WTC11 (cell line): ENCODE results near the gene PDCD1.

ENCODE experiments used
- AR ChIP-seq: fragments of 250-450 bp; sonication (Bioruptor Pico); IDR thresholded peaks from 2 replicates; pipeline ENCODE4 v1.9.0; 2021; ENCODE audit warnings: mild to moderate bottlenecking
- CREB1 ChIP-seq: sonication (generic); formaldehyde crosslinking; IDR thresholded peaks from 2 replicates; pipeline ENCODE4 v1.8.0; 2023; ENCODE audit warnings: mild to moderate bottlenecking, missing genetic modification reagents
- ELF4 ChIP-seq: sonication (generic); formaldehyde crosslinking; IDR thresholded peaks from 2 replicates; pipeline ENCODE4 v1.8.1; 2022; ENCODE audit warnings: low read depth, mild to moderate bottlenecking, moderate library complexity, missing genetic modification reagents
- FOXK1 ChIP-seq: sonication (generic); formaldehyde crosslinking; IDR thresholded peaks from 2 replicates; pipeline ENCODE4 v1.8.0; 2022; ENCODE audit warnings: mild to moderate bottlenecking, moderate library complexity, missing genetic modification reagents
- JUN ChIP-seq: sonication (generic); formaldehyde crosslinking; IDR thresholded peaks from 2 replicates; pipeline ENCODE4 v1.8.0; 2023; ENCODE audit warnings: mild to moderate bottlenecking, missing genetic modification reagents
- MYBL2 ChIP-seq: sonication (generic); formaldehyde crosslinking; IDR thresholded peaks from 2 replicates; pipeline ENCODE4 v1.8.1; 2023; ENCODE audit warnings: mild to moderate bottlenecking, moderate library complexity, missing genetic modification reagents
- SP1 ChIP-seq: sonication (generic); formaldehyde crosslinking; conservative IDR thresholded peaks from 2 replicates; pipeline ENCODE4 v1.8.1; 2022; ENCODE audit warnings: missing genetic modification reagents
- TCF7 ChIP-seq: sonication (generic); formaldehyde crosslinking; IDR thresholded peaks from 2 replicates; pipeline ENCODE4 v1.8.0; 2022; ENCODE audit warnings: mild to moderate bottlenecking, low read depth, missing genetic modification reagents, moderate library complexity
- ZBTB21 ChIP-seq: sonication (generic); formaldehyde crosslinking; IDR thresholded peaks from 2 replicates; pipeline ENCODE4 v1.8.1; 2023; ENCODE audit warnings: mild to moderate bottlenecking, missing genetic modification reagents, borderline replicate concordance
- ZNF416 ChIP-seq: fragments of 250-450 bp; sonication (Bioruptor Pico); IDR thresholded peaks from 2 replicates; pipeline ENCODE4 v1.9.0; 2021; ENCODE audit warnings: mild to moderate bottlenecking, inconsistent platforms
- TF ChIP-seq, protein P1 (sequence below): fragments of 200-600 bp; IDR thresholded peaks from 2 replicates; pipeline ENCODE4 v1.8.0; 2022; ENCODE audit warnings: antibody characterized with exemption
- TF ChIP-seq, protein P2 (sequence below): sonication (generic); formaldehyde crosslinking; IDR thresholded peaks from 2 replicates; pipeline ENCODE4 v1.8.0; 2022; ENCODE audit warnings: mild to moderate bottlenecking, missing genetic modification reagents
- TF ChIP-seq, protein P3 (sequence below): sonication (generic); formaldehyde crosslinking; IDR thresholded peaks from 2 replicates; pipeline ENCODE4 v1.8.1; 2023; ENCODE audit warnings: mild to moderate bottlenecking, missing genetic modification reagents
- TF ChIP-seq, protein P4 (sequence below): sonication (generic); formaldehyde crosslinking; IDR thresholded peaks from 2 replicates; pipeline ENCODE4 v1.8.1; 2022; ENCODE audit warnings: mild to moderate bottlenecking, moderate library complexity, missing genetic modification reagents

DNA sequence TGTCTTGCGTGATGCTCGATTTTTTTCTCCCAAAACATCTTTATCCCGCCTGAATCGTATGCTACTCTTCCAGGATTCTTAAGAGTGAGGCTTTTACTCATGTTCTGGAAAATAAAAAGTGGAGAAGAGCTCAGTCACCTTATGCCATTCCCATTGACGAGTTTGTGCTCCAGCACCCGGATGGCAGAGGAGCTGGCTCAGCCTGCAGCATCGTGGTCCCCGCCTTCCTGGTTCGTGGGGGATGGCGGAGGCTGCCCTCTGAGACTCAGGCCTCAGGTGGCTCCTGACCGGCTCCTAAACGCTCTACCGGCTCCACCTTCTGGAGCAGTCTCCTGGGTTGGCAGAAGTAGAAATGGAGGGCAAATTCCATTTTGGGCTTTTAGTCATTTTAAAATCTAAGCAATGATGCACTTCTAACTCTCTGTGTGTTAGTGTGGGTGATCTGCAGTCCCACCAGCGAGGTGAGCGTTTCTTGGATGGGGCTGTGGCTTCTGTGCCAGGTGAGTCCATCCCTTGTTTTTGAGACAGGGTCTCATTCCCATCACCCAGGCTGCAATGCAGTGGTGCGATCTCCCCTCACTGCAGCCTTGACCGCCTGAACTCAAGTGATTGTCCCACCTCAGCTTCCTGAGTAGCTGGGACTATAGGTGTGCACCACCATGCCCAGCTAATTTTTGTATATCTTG, 38.7 kb upstream of the PDCD1 start:
- TF ChIP-seq, protein P1, sequence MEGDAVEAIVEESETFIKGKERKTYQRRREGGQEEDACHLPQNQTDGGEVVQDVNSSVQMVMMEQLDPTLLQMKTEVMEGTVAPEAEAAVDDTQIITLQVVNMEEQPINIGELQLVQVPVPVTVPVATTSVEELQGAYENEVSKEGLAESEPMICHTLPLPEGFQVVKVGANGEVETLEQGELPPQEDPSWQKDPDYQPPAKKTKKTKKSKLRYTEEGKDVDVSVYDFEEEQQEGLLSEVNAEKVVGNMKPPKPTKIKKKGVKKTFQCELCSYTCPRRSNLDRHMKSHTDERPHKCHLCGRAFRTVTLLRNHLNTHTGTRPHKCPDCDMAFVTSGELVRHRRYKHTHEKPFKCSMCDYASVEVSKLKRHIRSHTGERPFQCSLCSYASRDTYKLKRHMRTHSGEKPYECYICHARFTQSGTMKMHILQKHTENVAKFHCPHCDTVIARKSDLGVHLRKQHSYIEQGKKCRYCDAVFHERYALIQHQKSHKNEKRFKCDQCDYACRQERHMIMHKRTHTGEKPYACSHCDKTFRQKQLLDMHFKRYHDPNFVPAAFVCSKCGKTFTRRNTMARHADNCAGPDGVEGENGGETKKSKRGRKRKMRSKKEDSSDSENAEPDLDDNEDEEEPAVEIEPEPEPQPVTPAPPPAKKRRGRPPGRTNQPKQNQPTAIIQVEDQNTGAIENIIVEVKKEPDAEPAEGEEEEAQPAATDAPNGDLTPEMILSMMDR, result no peak
- TF ChIP-seq, protein P2, sequence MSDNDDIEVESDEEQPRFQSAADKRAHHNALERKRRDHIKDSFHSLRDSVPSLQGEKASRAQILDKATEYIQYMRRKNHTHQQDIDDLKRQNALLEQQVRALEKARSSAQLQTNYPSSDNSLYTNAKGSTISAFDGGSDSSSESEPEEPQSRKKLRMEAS (CRISPR knock-in tag), result no peak
- TF ChIP-seq ZBTB21 (CRISPR knock-in tag), result no peak
- no peak for TF ChIP-seq AR (CRISPR knock-in tag)
- TF ChIP-seq TCF7, result no peak
- no peak for TF ChIP-seq MYBL2 (CRISPR knock-in tag)
- no peak for TF ChIP-seq FOXK1 (CRISPR knock-in tag)
- TF ChIP-seq ZNF416 (CRISPR knock-in tag), result no peak
- TF ChIP-seq, protein P3, sequence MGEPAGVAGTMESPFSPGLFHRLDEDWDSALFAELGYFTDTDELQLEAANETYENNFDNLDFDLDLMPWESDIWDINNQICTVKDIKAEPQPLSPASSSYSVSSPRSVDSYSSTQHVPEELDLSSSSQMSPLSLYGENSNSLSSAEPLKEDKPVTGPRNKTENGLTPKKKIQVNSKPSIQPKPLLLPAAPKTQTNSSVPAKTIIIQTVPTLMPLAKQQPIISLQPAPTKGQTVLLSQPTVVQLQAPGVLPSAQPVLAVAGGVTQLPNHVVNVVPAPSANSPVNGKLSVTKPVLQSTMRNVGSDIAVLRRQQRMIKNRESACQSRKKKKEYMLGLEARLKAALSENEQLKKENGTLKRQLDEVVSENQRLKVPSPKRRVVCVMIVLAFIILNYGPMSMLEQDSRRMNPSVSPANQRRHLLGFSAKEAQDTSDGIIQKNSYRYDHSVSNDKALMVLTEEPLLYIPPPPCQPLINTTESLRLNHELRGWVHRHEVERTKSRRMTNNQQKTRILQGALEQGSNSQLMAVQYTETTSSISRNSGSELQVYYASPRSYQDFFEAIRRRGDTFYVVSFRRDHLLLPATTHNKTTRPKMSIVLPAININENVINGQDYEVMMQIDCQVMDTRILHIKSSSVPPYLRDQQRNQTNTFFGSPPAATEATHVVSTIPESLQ (CRISPR knock-in tag), result no peak
- TF ChIP-seq CREB1 (CRISPR knock-in tag), result no peak
- TF ChIP-seq ELF4 (CRISPR knock-in tag), result no peak
- TF ChIP-seq SP1 (CRISPR knock-in tag), result no peak
- TF ChIP-seq, protein P4, sequence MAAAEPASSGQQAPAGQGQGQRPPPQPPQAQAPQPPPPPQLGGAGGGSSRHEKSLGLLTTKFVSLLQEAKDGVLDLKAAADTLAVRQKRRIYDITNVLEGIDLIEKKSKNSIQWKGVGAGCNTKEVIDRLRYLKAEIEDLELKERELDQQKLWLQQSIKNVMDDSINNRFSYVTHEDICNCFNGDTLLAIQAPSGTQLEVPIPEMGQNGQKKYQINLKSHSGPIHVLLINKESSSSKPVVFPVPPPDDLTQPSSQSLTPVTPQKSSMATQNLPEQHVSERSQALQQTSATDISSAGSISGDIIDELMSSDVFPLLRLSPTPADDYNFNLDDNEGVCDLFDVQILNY, result no peak
- TF ChIP-seq JUN (CRISPR knock-in tag), result no peak
